Stromal cell of bone marrow (primary cell): ENCODE data around the gene DNM1.
"Not testable (repeated sequence)": the region's sequence is repeated elsewhere in the genome, so short reads cannot be mapped to it uniquely, and the experiment has no call there.

Experiments
- DNase-seq: peaks from one replicate; pipeline ENCODE4 v3.0.0-alpha.2; 2012; ENCODE audit warnings: low read depth

Gene DNM1

DNA sequence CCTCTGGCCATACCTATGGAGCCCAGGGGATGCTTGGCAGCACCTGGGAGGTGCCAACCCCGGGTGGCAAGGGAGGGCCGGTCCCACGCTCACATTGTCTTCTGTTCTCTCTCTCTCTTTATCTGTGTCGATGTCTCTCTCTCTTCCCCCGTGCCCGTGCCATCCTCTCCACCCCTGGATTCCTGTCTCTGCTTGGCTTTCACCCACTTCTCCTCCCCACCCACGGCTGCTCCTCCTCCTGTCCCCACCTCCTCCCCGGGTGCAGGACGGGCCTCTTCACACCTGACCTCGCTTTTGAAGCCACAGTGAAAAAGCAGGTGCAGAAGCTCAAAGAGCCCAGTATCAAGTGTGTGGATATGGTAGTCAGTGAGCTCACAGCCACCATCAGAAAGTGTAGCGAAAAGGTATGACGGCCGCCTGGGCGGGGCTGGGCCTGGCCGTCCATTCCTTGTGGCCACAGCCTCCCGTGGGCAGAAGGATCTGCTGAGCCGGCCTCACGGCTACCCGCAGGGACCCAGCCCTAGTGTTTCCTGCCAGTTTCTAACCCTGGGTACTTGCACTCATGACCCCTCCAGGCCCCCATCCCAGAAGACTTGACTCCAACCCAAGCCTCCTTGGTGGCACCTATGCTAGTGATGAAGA lies 22.7 kb downstream of the DNM1 start:
- DNase-seq, result no peak

DNA sequence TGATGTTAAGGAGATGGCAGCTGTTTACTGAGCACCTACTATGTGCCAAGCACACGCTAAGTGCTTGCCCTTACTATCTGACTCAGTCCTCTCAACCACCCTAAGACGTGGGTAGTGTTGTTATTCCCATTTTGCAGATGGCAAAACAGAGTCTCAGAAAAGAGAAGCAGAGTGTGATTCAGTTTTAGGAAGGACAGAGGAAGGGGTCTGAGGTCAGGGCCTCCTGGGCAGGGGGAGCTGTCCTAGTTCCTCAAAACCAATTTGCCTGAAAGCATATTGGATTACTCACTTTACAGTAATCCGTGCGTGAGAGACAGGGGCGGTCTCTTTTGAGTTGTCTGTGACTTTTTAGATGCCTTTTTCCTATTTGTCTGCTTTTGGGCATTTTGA lies 23.2 kb downstream of the DNM1 start:
- DNase-seq, result no peak

DNA sequence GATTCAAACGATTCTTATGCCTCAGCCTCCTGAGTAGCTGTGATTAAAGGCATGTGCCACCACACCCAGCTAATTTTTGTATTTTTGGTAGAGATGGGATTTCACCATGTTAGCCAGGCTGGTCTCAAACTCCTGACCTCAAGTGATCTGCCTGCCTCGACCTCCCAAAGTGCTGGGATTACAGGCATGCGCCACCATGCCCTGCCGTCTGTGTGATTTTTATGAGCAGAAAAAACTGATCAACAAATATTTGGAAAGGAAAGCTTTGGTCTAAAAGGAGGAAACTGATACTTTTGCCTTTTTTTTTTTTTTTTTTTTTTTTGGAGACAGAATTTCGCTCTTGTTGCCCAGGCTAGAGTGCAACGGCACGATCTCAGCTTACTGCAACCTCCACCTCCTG lies 27.7 kb downstream of the DNM1 start:
- DNase-seq, result not testable (repeated sequence)

DNA sequence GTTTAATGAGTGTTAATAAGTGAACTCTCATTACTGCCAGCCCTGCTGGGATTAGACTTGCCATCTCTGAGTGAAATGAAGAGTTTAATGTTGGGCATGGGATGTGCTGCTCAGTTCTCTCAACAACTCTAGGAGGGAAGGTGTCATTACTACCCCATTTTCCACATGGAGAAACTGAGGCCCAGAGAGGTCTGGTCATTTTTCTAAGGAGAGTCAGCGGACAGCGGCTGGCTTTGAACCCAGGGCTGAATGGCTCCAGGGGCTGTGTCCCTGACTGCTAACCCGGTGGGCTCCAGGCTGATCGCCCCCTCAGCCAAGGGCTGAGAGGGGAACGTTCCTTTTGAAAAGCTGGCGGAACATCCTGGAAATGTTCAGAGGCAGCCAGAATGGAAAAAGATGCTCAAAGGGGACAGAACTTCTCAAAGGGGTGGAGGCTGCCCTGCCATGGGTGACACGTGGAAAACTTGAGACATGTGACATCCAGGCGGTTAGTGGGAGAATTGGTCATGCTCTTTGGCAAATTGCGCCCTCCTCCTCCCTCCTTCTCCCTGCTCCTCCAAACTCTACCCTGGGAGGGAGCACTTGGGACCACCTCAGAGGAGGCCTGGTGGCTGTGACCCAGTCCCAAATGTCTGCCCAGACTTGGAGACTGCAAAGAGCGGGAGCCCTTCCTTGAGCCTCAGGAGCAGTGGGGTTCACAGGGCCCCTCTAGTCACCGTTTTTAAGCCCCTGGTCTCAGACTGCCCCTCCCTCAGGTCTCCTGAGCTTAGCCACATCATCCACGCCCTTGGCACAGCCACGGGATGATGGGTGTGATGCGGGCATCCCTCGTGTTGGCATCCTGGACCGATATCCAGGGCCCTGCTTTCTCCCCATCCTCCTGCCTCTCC lies 28.7 kb downstream of the DNM1 start:
- peak; percentile 57 for DNase-seq

DNA sequence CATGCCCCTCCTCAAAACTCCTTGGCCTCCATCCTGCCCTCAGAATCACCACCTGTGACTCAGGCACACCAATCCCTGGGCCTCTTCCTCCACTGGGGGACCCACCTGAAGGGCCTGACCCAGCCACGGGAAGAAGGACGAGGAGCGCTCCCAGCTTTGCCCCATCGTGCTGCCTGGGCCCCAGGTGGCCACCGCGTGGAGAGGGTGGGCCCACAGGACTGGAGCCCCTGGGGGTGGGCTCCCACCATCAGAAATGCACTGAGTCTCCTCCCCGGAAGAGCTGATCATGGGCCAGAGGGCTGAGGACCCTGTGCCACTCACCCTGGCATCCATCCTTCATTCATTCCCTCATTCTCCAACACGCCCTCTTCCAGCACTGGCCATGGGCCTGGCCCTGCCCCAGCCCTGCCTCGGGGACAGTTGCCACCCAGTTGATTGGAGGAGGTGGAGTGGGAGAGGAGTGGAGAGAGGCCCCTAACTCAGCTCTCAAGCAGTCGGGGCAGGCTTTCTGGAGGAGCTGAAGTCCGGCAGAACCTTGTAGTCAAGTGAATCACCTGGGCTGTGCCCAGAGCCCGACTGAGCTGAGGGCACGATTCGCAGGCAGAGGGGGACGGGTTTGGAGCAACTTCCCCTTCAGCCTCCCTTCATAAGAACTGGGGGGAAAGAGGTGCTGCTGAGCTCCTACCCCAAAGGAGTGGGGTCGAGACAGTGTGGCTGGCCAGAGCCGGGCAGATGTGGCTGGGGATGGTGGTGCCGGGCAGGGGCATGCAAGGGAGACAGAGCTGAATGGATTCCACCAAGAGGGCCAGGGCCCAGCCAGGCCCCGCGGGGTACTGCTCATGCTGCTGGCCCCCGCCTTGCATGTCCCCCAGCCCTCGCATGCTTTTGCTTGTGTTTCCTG lies 29.6 kb downstream of the DNM1 start:
- DNase-seq, result no peak

DNA sequence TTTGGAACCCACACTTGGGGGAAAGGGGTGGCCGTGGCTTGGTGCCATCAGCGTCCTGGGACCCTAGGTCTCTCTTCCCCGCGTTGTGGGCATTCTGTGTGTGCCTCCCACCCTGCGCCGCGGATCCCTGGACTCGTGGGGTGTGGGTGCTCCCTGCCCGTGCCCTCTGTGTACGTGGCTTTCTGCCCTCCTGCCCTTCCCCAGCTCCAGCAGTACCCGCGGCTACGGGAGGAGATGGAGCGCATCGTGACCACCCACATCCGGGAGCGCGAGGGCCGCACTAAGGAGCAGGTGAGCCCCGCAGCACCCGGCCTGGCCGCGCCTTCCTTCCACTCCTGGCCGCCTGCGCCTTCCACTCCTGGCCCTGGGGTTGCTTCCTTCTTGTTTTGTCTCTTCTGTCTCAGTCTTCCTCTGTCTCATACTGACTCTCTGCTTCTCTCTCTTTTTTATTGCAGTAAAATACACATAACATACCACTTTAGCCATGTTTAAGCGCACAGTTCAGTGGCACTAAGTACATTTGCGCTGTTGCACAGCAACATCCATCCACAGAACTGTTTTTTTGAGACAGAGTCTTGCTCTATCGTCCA lies 30.7 kb downstream of the DNM1 start:
- DNase-seq, result no peak

DNA sequence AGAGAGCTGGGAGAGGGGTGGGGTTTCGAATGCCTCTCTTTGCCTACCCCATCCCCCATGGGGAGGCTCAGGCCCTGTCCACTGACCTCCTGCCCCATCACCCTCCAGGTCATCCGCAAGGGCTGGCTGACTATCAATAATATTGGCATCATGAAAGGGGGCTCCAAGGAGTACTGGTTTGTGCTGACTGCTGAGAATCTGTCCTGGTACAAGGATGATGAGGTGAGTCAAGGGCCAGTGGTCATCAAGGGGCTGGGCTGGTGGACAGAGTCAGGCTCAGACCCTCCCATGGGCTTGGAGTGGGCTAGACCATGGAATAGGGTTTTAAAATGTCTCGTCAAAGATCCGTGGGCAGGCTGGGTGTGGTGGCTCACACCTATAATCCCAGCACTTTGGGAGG lies 38.9 kb downstream of the DNM1 start:
- no peak for DNase-seq

DNA sequence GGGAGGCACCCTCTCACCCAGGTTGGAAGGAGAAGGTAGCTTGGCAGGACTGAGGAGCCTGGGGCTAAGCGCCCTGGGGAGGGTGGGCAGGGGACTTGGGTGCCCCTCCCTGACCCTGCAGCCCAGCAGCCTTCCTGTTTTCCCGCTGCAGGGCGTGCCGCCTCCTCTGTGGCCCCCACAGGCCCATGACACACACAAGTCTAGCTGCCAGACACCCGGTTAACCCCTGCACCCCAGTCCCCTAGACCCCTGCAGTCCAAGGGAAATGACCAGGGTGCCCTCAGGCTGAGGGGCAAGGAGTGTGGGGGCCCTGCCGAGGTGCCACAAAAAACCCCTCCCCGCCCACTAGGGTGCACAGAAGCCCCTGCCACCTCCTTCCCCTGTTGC lies 39.6 kb downstream of the DNM1 start:
- no peak for DNase-seq

DNA sequence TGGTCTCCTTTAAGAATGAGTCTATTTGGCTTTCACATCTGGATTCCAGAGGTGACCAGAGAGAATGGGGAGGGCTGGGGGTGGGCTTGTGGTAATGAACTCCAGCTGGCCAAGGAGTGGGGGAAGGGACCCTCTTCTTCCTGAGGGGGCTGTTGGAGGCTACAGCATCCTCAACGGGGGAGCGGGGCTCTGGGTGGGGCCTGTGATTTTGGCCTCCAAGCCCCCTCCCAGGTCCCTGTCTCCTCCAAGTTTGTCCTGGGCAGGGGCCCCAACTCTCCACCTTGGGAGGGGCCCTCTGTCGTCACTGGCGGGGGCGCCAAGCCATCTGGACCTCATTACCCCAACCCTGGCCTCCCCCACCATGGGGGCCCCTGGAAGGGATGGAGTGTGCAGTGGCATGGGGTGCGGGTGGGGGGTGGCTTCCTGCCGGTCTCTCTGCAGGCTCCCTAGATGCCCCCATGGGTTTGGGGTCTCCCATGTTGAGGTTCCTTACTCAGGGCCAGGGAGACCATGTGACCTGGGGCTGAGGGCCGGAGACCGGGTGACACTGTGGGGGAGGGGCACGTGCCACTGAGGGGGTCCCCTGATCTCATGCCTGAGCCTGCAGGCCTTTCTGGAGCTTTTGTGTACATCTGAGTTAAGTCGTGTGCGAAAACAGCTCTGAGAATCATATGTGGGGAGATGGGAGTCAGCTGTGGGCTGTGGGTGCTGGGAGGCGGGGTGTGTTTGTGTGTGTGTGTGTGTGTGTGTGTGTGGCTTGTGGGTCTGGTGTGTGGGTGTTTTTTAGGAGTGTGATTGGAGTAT lies 40.2 kb downstream of the DNM1 start:
- DNase-seq, result no peak

DNA sequence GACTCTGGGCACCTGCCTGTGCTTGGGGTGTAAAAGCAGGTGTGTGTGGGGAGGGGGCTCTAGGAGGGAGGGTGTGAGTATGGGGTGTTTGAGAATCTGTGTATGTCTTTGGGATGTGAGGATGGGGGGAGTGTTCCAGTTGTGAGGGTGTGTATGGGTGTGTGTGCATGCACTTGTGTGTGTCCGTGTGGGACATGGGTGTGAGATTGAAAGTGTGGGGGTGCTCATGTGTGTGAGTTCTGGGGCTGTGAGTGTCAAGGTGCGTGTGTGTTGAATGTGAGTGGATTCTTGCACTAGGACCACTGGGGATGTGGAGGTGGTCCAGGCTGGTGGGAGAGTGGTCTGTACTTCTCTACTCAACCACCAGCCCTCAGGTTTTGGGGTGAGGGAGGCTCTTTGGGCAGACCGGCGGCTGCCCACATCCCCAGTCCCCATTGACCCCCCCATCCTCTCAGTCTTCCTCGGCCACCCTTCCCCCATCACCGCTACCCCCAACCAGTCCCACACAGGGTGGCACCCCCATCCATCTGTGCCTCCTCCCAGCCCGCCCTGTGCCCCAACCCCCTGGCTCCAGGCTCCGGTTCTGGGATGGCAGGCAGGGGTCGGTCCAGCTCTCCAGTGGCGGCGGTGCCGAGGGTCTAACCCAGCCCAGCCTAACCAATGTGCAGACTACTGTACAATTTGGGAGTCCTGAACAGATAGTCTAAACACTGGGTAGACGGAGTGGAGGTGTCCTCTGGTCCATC lies 41.1 kb downstream of the DNM1 start:
- DNase-seq, result no peak

DNA sequence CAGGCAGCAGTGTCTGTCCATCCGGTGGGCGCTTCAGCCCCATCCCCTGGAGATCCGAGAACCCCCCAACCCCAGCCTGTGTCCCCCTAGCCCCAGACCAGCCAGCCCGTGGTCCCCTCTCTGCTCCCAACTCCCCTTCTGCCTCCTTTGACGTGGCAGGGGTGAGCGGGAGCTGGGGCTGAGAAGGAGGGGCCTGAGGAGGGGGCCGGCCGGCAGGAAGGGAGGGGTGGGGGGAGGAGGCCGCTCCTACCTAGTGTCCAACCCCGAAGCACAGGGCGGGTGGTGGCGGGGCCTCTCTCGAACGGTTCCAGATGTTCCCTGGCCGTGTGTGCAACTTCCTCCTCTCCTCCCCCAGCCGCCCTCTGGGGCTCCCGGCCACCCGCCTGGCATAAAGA lies 41.7 kb downstream of the DNM1 start:
- DNase-seq, result peak; percentile 47

DNA sequence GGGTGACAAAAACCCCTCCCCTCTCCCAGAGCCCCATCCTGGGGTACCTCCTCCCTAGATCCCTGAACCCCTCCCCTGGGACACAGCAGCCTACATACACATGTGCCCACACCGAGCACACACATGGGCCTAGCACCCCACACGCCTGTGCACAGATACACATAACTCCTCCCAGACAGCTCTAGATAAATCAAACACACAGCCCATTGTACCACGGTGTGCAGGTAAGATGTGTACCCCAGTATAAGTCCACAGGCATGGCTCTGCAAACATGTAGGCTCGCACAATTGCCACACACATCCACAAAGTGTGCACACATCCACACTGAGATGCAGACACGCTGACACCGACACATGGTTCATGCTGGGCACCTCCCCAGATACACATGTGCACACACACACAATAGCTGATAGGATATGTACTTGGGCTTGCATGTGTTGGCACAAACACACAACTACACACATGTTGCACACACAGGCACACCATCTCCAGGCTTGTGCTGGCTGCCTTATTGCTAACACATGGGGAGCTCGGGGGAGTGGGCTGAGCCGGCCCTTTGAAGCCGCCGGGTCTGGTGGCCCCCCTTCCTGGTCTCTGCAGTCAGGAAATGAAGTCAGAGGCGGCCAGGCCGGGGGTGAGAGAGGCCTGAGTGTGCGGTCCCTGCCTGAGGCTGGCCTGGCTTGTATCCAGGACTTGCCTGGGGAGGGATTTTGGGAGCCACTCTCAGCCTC lies 42.4 kb downstream of the DNM1 start:
- no peak for DNase-seq

DNA sequence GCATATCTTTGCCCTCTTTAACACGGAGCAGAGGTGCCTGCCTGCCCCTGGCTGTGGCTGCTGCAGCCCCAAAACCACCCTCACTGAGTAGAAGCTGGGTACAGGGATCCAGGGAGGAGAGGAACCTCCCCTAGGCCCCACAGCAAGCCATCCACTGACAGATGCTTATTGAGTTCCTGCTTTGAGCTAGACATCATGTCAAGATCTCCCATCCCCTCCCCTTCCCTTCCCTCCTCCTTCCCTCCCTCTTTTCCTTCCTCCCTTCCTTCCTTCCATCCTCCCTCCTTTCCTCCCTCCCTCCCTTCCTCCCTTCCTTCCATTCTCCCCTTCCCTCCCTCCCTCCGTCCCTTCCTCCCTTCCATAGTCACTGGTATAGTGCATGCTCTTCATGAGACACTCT lies 43.3 kb downstream of the DNM1 start:
- DNase-seq, result no peak

DNA sequence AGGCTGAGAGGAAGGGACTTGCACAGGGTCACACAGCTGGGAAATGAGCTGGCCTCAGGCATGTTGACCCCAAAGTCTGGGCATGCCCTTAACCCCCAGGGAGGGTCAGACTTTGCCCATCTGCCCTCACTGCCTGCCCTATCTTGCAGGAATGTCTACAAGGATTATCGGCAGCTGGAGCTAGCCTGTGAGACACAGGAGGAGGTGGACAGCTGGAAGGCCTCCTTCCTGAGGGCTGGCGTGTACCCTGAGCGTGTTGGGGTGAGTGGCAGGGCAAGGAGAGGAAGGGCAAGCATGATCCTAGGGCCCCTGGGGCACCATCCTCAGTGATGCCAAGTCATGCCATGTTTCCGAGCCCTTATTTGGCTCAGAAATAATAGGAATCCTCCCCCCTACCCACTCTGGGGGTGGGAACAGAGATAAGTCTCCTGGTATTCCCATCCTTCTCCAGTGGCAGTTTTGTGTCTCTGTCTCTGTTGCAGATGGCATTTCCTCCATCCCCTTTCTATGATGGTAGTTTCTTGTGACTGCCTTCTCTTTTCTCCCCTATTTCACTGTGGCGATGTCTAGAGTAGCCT lies 44.1 kb downstream of the DNM1 start:
- DNase-seq, result no peak

DNA sequence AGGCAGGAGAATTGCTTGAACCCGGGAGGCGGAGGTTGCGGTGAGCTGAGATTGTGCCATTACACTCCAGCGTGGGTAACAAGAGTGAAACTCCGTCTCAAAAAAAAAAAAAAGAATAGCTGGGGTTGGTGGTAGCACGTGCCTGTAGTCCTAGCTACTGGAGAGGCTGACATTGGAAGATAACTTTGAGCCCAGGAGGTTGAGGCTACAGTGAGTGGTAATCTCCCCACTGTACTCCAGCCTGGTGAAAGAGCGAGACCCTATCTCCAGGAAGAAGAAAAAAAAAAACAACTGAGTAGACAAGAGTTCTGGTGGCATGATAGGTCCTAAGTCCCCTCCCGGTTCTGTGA lies 46.4 kb downstream of the DNM1 start:
- no peak for DNase-seq

DNA sequence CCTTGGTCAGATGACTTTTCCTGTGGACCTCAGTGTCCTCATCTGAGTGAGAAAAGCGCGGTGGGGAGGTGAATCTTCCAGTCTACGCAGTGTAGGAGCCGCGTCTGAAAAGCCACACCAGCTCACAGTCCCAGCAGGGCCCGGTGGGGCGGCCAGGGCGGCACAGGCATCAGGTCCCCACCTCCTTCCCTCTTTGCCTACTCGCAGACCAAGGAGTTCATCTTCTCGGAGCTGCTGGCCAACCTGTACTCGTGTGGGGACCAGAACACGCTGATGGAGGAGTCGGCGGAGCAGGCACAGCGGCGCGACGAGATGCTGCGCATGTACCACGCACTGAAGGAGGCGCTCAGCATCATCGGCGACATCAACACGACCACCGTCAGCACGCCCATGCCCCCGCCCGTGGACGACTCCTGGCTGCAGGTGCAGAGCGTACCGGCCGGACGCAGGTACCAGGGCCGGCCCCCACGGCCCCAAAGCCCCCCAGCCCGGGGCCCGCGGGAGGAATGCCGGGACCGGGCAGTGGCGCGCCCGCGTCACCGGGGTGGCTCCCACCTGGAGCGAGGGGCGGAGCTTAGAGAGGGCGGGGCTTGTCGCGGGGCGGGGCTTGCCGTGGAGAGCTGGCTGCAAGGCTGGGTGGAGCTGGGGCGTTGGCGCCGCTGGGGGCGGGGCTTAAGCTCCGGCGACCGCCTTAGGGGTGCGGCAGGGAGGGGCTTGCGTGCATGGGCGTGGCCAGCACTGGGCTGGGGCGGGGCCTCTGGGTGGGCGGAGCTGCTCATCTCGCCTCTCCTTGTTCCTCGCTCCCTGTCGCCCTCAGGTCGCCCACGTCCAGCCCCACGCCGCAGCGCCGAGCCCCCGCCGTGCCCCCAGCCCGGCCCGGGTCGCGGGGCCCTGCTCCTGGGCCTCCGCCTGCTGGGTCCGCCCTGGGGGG lies 47.0 kb downstream of the DNM1 start:
- no peak for DNase-seq

DNA sequence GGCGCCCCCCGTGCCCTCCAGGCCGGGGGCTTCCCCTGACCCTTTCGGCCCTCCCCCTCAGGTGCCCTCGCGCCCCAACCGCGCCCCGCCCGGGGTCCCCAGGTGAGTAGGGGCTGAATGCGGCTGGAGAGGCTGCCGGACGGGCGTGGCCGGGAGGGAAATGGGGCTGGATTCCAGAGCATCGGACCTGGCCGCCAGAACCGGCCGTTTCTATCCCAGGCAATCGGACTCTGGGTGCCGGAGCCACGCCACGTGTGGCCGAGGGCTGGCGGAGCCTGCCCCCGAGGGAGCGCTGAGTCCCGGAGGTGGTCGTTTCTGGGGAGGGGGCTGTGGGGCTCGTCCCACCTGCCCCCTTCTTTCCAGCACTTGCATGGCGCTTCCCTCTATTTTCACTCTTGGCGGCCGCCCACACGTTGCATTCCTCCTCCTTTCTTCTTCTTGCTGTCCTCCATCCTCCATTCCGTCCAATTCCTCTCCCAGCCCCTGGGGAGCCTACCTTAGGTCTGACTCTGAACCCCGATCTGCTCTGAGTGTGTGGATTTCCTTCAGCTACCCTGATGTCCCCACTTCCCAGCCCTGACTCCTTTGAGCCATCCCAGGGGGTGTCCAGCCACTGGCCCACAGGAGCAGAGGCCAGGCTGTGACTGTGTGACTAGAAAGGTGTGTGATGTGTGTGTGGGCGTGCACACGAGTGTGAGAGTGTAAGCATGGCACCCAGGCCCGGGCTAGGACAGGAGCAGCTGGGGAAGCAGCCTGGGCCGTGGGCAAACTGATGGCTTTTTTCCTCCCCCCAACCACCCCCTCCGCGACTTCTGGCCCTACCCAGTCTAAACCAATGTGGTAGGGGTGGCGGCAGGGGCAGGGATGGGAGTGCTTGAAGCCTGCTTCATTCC lies 47.9 kb downstream of the DNM1 start:
- no peak for DNase-seq

DNA sequence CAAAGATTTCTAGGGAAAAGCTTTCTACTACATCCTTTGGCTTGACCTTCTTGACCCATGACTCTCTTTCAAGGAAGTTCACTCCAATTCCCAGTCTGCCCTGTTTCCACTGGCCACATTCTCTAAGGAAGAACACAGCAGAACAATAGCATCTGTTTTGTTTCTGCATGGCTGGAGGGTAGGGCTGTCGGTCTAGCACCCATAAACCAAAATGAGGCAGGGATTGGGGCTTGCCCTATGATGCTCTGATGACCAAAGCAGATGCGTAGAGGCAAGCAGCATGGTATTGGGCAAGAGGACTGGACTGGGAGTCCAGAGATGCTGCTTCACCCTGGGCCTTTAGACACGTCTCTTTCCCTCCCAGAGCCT lies 48.5 kb downstream of the DNM1 start:
- no peak for DNase-seq
